Endodermal cell (in vitro differentiated cells): ENCODE data around the gene DUSP5. TPM values are rescaled to one million over a fixed set of nuclear protein-coding genes. Genes with fewer than 3 reads are reported as not detected.

ENCODE experiments used
- DNase-seq: peaks from one replicate; pipeline ENCODE4 v3.0.0-alpha.2; 2017
- H3K27ac ChIP-seq: 2 replicates; pipeline ENCODE4 v1.5.1; 2013; ENCODE audit warnings: mild to moderate bottlenecking, low read depth, low read length, moderate library complexity
- H3K27me3 ChIP-seq: 2 replicates; pipeline ENCODE4 v1.6.1; 2013; ENCODE audit warnings: mild to moderate bottlenecking, low read length, moderate library complexity; ENCODE audit not compliant: insufficient read depth, control insufficient read depth, poor library complexity, severe bottlenecking
- H3K36me3 ChIP-seq: 2 replicates; pipeline ENCODE4 v1.7.0; 2013; ENCODE audit warnings: mild to moderate bottlenecking, low read length, moderate library complexity; ENCODE audit not compliant: control insufficient read depth, insufficient read depth
- H3K4me1 ChIP-seq: one replicate; pipeline ENCODE4 v1.7.0; 2013; ENCODE audit warnings: low read length; ENCODE audit not compliant: control insufficient read depth, insufficient read depth
- H3K4me3 ChIP-seq: 2 replicates; pipeline ENCODE4 v1.5.1; 2013; ENCODE audit warnings: mild to moderate bottlenecking, low read length, moderate library complexity
- H3K9ac ChIP-seq: 2 replicates; pipeline ENCODE4 v1.6.1; 2013; ENCODE audit warnings: mild to moderate bottlenecking, low read length, moderate library complexity; ENCODE audit not compliant: poor library complexity, severe bottlenecking; ENCODE audit errors: extremely low read depth
- H3K9me3 ChIP-seq: 2 replicates; pipeline ENCODE4 v1.6.1; 2013; ENCODE audit warnings: mild to moderate bottlenecking, low read length, moderate library complexity; ENCODE audit not compliant: control insufficient read depth
- H3K27ac Mint-ChIP-seq: 2 replicates; pipeline ENCODE4 v1.8.0; 2020; ENCODE audit warnings: mixed read lengths
- H3K27me3 Mint-ChIP-seq: 2 replicates; pipeline ENCODE4 v1.8.0; 2021; ENCODE audit warnings: mild to moderate bottlenecking, mixed read lengths; ENCODE audit not compliant: insufficient read depth
- H3K36me3 Mint-ChIP-seq: 2 replicates; pipeline ENCODE4 v1.8.0; 2020; ENCODE audit warnings: low read depth, mixed read lengths
- H3K4me1 Mint-ChIP-seq: 2 replicates; pipeline ENCODE4 v1.8.0; 2020; ENCODE audit warnings: mixed read lengths
- H3K4me3 Mint-ChIP-seq: 2 replicates; pipeline ENCODE4 v1.8.0; 2020; ENCODE audit warnings: mild to moderate bottlenecking, moderate library complexity, mixed read lengths
- H3K9me3 Mint-ChIP-seq: 2 replicates; pipeline ENCODE4 v1.8.0; 2020; ENCODE audit warnings: mild to moderate bottlenecking, mixed read lengths
- CTCF ChIP-seq: fragments of 200-600 bp; sonication (generic); conservative IDR thresholded peaks from 2 replicates; pipeline ENCODE4 v1.5.0; 2021; ENCODE audit warnings: antibody characterized with exemption, mild to moderate bottlenecking
- WGBS, 2 experiments: methylation state at CpG; one replicate each; pipeline versions ENCODE4 v1.1.5 to v1.1.7; 2013; ENCODE audit warnings: missing lambda C conversion rate in 2 of 2, mixed read lengths in 1 of 2; ENCODE audit not compliant: insufficient coverage in 1 of 2, insufficient read length in 1 of 2; 5-methylcytosine and 5-hydroxymethylcytosine counted together
- total RNA-seq, 2 donors: library from RNA; stranded (reverse); fragmentation: NEBNext Ultra II Directional in 1 of 2; extraction: Animal tissue kit (Norgen Biotek cat#: 25700) in 1 of 2; gene quantifications; 2 replicates in 1 of 2; 3 replicates in 1 of 2; pipeline ENCODE4 v1.2.1, GENCODE V29; 2021

Gene DUSP5
- total RNA-seq, 2 donors from 2014 or later, result 60.0 to 60.3 TPM

GRCh38 chr10:110471566-110472139, 26.1 kb upstream of the DUSP5 start:
- no peaks in the 10 kb centered on the region for H3K27me3 ChIP-seq
- 94 to 95% methylated on average over 4 to 5 of the region's 5 CpGs for WGBS, 2 experiments
- Mint-ChIP-seq H3K27me3 (peaks cover 4% of the 10 kb centered on the region), H3K27ac (no peak overlapping the region), H3K4me3 (no peak overlapping the region), H3K4me1 (peaks cover 29% of the 10 kb centered on the region), H3K36me3 (no peaks in the 10 kb centered on the region), H3K9me3 (peaks cover 18% of the 10 kb centered on the region)
- no peak for TF ChIP-seq CTCF
- peaks cover 18% of the 10 kb centered on the region for H3K4me1 ChIP-seq
- no peaks in the 10 kb centered on the region for H3K9me3 ChIP-seq
- H3K27ac ChIP-seq, result peak overlapping the region; percentile 44
- no peak overlapping the region for H3K4me3 ChIP-seq
- H3K9ac ChIP-seq, result no peak overlapping the region
- DNase-seq, result peak; percentile 38
- no peaks in the 10 kb centered on the region for H3K36me3 ChIP-seq

- peaks cover 34% of the 10 kb centered on the region for H3K4me1 Mint-ChIP-seq
- DNase-seq, result peak; percentile 47
- H3K27ac Mint-ChIP-seq, result no peak overlapping the region
- no peak overlapping the region for H3K4me3 Mint-ChIP-seq
- WGBS, 2 experiments, result 98 to 100% methylated on average over 2 to 3 of the region's 3 CpGs
- Histone ChIP-seq H3K9ac (no peak overlapping the region), H3K4me1 (peaks cover 18% of the 10 kb centered on the region), H3K27ac (no peak overlapping the region), H3K4me3 (no peak overlapping the region), H3K27me3 (no peaks in the 10 kb centered on the region), H3K36me3 (no peaks in the 10 kb centered on the region), H3K9me3 (no peaks in the 10 kb centered on the region)
- H3K9me3 Mint-ChIP-seq, result peaks cover 16% of the 10 kb centered on the region
- no peak for TF ChIP-seq CTCF
- H3K36me3 Mint-ChIP-seq, result no peaks in the 10 kb centered on the region
- H3K27me3 Mint-ChIP-seq, result peaks cover 13% of the 10 kb centered on the region
These were observed 23.7 kb upstream of the DUSP5 start for GRCh38 chr10:110474017-110474416.

- Mint-ChIP-seq H3K4me3 (no peak overlapping the region), H3K9me3 (peaks cover 11% of the 10 kb centered on the region), H3K4me1 (peaks cover 34% of the 10 kb centered on the region), H3K27ac (no peak overlapping the region), H3K36me3 (no peaks in the 10 kb centered on the region), H3K27me3 (peaks cover 13% of the 10 kb centered on the region)
- Histone ChIP-seq H3K27ac (no peak overlapping the region), H3K27me3 (no peaks in the 10 kb centered on the region), H3K36me3 (no peaks in the 10 kb centered on the region), H3K9ac (no peak overlapping the region), H3K4me3 (no peak overlapping the region), H3K4me1 (peaks cover 18% of the 10 kb centered on the region), H3K9me3 (no peaks in the 10 kb centered on the region)
- no peak for TF ChIP-seq CTCF
- no peak for DNase-seq
- 52 to 53% methylated on average over 2 to 4 of the region's 4 CpGs for WGBS, 2 experiments
These were observed 22.9 kb upstream of the DUSP5 start for GRCh38 chr10:110474826-110475225.
